A673 (cell line): Measurements from ENCODE around the gene ARHGAP44. TPM values are rescaled to one million over a fixed set of nuclear protein-coding genes. Genes with fewer than 3 reads are reported as not detected.

Source experiments
- BruUV-seq: library from RNA; stranded (reverse); fragments of 400-500 nt; replicated peaks from 2 replicates; lab custom pipeline; 2021; lab: Mats Ljungman, UMichigan
- CTCF ChIA-PET: fragments of 300-600 bp; sonication (Branson Sonifier 250); formaldehyde crosslinking; loops from one replicate; lab custom pipeline; 2022; ENCODE audit warnings: antibody characterized with exemption; lab: Charles Lee
- POLR2A ChIA-PET: fragments of 300-600 bp; sonication (Branson Sonifier 250); formaldehyde crosslinking; loops from one replicate; lab custom pipeline; 2022; ENCODE audit warnings: antibody characterized with exemption; ENCODE audit not compliant: low non-redundant PET; lab: Charles Lee
- DNase-seq: peaks from one replicate; pipeline ENCODE4 v3.0.0-alpha.2; 2015; ENCODE audit warnings: low spot score
- H3K27ac ChIP-seq: fragments of 200-600 bp; sonication (generic); 2 replicates; pipeline ENCODE4 v1.5.1; 2016; ENCODE audit warnings: mixed run types, low read depth, mild to moderate bottlenecking, mixed read lengths, antibody characterized with exemption, low read length; ENCODE audit not compliant: poor library complexity, severe bottlenecking
- H3K27me3 ChIP-seq: fragments of 200-600 bp; sonication (generic); replicated peaks from 2 replicates; pipeline ENCODE4 v1.6.1; 2017; ENCODE audit warnings: mixed run types, low read depth, mild to moderate bottlenecking, mixed read lengths, antibody characterized with exemption, low read length; ENCODE audit not compliant: insufficient read depth, poor library complexity
- H3K36me3 ChIP-seq: fragments of 200-600 bp; sonication (generic); 2 replicates; pipeline ENCODE4 v1.6.1; 2016; ENCODE audit warnings: mixed run types, mild to moderate bottlenecking, mixed read lengths, antibody characterized with exemption, low read length; ENCODE audit not compliant: insufficient read depth, poor library complexity, severe bottlenecking
- H3K4me1 ChIP-seq: fragments of 200-600 bp; sonication (generic); 2 replicates; pipeline ENCODE4 v1.6.1; 2017; ENCODE audit warnings: mixed run types, mild to moderate bottlenecking, mixed read lengths, antibody characterized with exemption, low read length; ENCODE audit not compliant: insufficient read depth, poor library complexity, severe bottlenecking
- H3K4me3 ChIP-seq: fragments of 200-600 bp; sonication (generic); 2 replicates; pipeline ENCODE4 v1.5.1; 2016; ENCODE audit warnings: low read depth, mixed run types, mild to moderate bottlenecking, mixed read lengths, low read length; ENCODE audit not compliant: poor library complexity, severe bottlenecking
- H3K9me3 ChIP-seq: fragments of 200-600 bp; sonication (generic); 2 replicates; pipeline ENCODE4 v1.6.1; 2016; ENCODE audit warnings: mixed run types, low read depth, mild to moderate bottlenecking, mixed read lengths, antibody characterized with exemption, low read length; ENCODE audit not compliant: poor library complexity, severe bottlenecking
- CTCF ChIP-seq: fragments of 300-800, 200-600 bp; sonication (generic); conservative IDR thresholded peaks from 2 replicates; pipeline ENCODE4 v1.5.1; 2017; ENCODE audit warnings: low read depth, mild to moderate bottlenecking, antibody characterized with exemption, low read length, moderate library complexity, mixed read lengths
- EZH2 ChIP-seq: fragments of 200-600 bp; sonication (generic); IDR thresholded peaks from 2 replicates; pipeline ENCODE4 v1.6.1; 2017; ENCODE audit warnings: borderline replicate concordance, low read depth, mild to moderate bottlenecking, mixed read lengths, antibody characterized with exemption, low read length; ENCODE audit not compliant: poor library complexity, severe bottlenecking
- intact Hi-C: fragments of 100-400 bp; cut with micrococcal nuclease; formaldehyde crosslinking; loops from one replicate; pipeline ENCODE4 v1.10.0; 2022; ENCODE audit not compliant: unreplicated experiment
- total RNA-seq: library from RNA; stranded (reverse); gene quantifications from 2 replicates; pipeline ENCODE4 v1.2.3, GENCODE V29; 2021

The ARHGAP44 gene
- total RNA-seq, 1 experiment from 2014 or later = 0.49 TPM

- Histone ChIP-seq H3K4me1 (no peaks in the 10 kb centered on the region), H3K4me3 (peak overlapping the region; percentile 57), H3K9me3 (no peaks in the 10 kb centered on the region), H3K27me3 (peaks cover 30% of the 10 kb centered on the region), H3K36me3 (no peaks in the 10 kb centered on the region), H3K27ac (no peak overlapping the region)
- BruUV-seq = no TSS peak
- ChIA-PET POLR2A (no interaction called here), CTCF (no interaction called here)
- intact Hi-C loops = loop anchor here (2.0 kb wide), 1 partner anchor 214 kb away; no protein-coding TSS in a partner anchor
- no peak for DNase-seq
- no peak for TF ChIP-seq EZH2
- no peak for TF ChIP-seq CTCF
Observed at GRCh38 chr17:12789075-12789480, 220 bp upstream of the ARHGAP44 start.

- no peaks in the 10 kb centered on the region for H3K4me1 ChIP-seq
- ChIA-PET CTCF (no interaction called here), POLR2A (no interaction called here)
- DNase-seq = no peak
- intact Hi-C loops = no loop called here
- TF ChIP-seq CTCF (no peak), EZH2 (no peak)
- H3K27ac ChIP-seq = no peak overlapping the region
- no peaks in the 10 kb centered on the region for H3K9me3 ChIP-seq
- BruUV-seq = no TSS peak
- peaks cover 30% of the 10 kb centered on the region for H3K27me3 ChIP-seq
- peak overlapping the region; percentile 57 for H3K4me3 ChIP-seq
- H3K36me3 ChIP-seq = no peaks in the 10 kb centered on the region
Observed at GRCh38 chr17:12790249-12791106, 1.2 kb downstream of the ARHGAP44 start.

- DNase-seq = no peak
- TF ChIP-seq CTCF = no peak
- TF ChIP-seq EZH2 = no peak
- H3K9me3 ChIP-seq = no peaks in the 10 kb centered on the region
- no peak overlapping the region for H3K4me3 ChIP-seq
- no peaks in the 10 kb centered on the region for H3K4me1 ChIP-seq
- intact Hi-C loops = no loop called here
- no TSS peak for BruUV-seq
- no peak overlapping the region for H3K27ac ChIP-seq
- ChIA-PET CTCF (no interaction called here), POLR2A (no interaction called here)
- no peaks in the 10 kb centered on the region for H3K36me3 ChIP-seq
- peaks cover 22% of the 10 kb centered on the region for H3K27me3 ChIP-seq
Observed at GRCh38 chr17:12794919-12795532, 5.7 kb downstream of the ARHGAP44 start.
